K562 (cell line): ENCODE measurements around the gene LRRC27. TPM values are rescaled to one million over a fixed set of nuclear protein-coding genes. Genes with fewer than 3 reads are reported as not detected.

Source experiments
- ATAC-seq: fragments of 200-7000 bp; cut with Tn5 transposase; 3 replicates; pipeline ENCODE4 v1.9.1; 2020; ENCODE audit warnings: moderate library complexity
- BruUV-seq: library from RNA; stranded (reverse); fragments of 400-500 nt; replicated peaks from 2 replicates; lab custom pipeline; 2021; lab: Mats Ljungman, UMichigan
- CTCF ChIA-PET: fragments of 300-600 bp; formaldehyde crosslinking; extraction: SDS; loops from one replicate; lab custom pipeline; 2021; ENCODE audit warnings: low intra/inter-chr PET ratio; lab: Yijun Ruan, JAX
- POLR2A ChIA-PET: fragments of 300-600, 350-650 bp; sonication (Branson Sonifier 250); formaldehyde crosslinking; extraction: SDS; loops from one replicate; lab custom pipeline; 2021; ENCODE audit warnings: antibody characterized with exemption, inconsistent platforms; lab: Yijun Ruan, JAX
- DNase-seq, 4 experiments: peaks; one replicate each; pipeline versions ENCODE4 v3.0.0 to v3.0.0-alpha.2; 2011 to 2018; ENCODE audit warnings: low spot score in 3 of 4, mixed read lengths in 3 of 4; ENCODE audit errors: extremely low read depth in 1 of 4
- FAIRE-seq: peaks from 2 replicates; lab custom pipeline; 2011; peaks lifted over from hg19 to GRCh38; lab: Jason Lieb, UNC
- H2AFZ ChIP-seq: 2 replicates; pipeline ENCODE4 v1.6.0; 2011; ENCODE audit warnings: low read depth, low read length, control low read depth, inconsistent platforms
- H3K27ac ChIP-seq: fragments of 200-600 bp; 3 replicates; pipeline ENCODE4 v1.8.0; 2011; ENCODE audit warnings: low read depth, mild to moderate bottlenecking, control low read depth, inconsistent platforms, low read length, moderate library complexity, mixed read lengths; ENCODE audit errors: extremely low read depth
- H3K27me3 ChIP-seq, 2 experiments: fragments of 300-600 bp in 1 of 2; 2 replicates in 1 of 2; 3 replicates in 1 of 2; pipeline versions ENCODE4 v1.6.0 to v1.8.0; 2011; ENCODE audit warnings: inconsistent platforms in 2 of 2, low read length in 2 of 2, mild to moderate bottlenecking in 1 of 2, mixed read lengths in 1 of 2, moderate library complexity in 1 of 2; ENCODE audit not compliant: control insufficient read depth in 2 of 2, insufficient read depth in 2 of 2
- H3K36me3 ChIP-seq: fragments of 300-600 bp; 3 replicates; pipeline ENCODE4 v1.8.0; 2011; ENCODE audit warnings: mild to moderate bottlenecking, low read length, inconsistent platforms; ENCODE audit not compliant: control insufficient read depth, insufficient read depth
- H3K4me1 ChIP-seq, 2 experiments: fragments of 200-600 bp in 1 of 2; replicated peaks in 1 of 2; 2 replicates in 1 of 2; 3 replicates in 1 of 2; pipeline versions ENCODE4 v1.5.1 to v1.8.0; 2011; ENCODE audit warnings: inconsistent platforms in 2 of 2, low read length in 2 of 2, mild to moderate bottlenecking in 1 of 2, mixed read lengths in 1 of 2, moderate library complexity in 1 of 2; ENCODE audit not compliant: control insufficient read depth in 2 of 2, insufficient read depth in 2 of 2
- H3K4me2 ChIP-seq: 2 replicates; pipeline ENCODE4 v1.6.1; 2011; ENCODE audit warnings: low read length, control low read depth, inconsistent platforms, mixed read lengths; ENCODE audit not compliant: insufficient read depth
- H3K4me3 ChIP-seq: fragments of 200-600 bp; sonication (generic), shearing (Covaris generic); 2 replicates; pipeline ENCODE4 v1.5.1; 2016; ENCODE audit warnings: control low read depth, inconsistent platforms
- H3K79me2 ChIP-seq: fragments of 200-600 bp; 3 replicates; pipeline ENCODE4 v1.8.0; 2011; ENCODE audit warnings: low read length, inconsistent platforms; ENCODE audit not compliant: control insufficient read depth, insufficient read depth
- H3K9ac ChIP-seq, 2 experiments: 2 replicates each; pipeline versions ENCODE4 v1.6.0 to v1.6.1; 2011; ENCODE audit warnings: low read depth in 2 of 2, low read length in 2 of 2, control low read depth in 1 of 2, inconsistent platforms in 1 of 2, mild to moderate bottlenecking in 1 of 2, mixed read lengths in 1 of 2; ENCODE audit not compliant: insufficient read depth in 1 of 2
- H3K9me1 ChIP-seq: one replicate; pipeline ENCODE4 v1.6.0; 2011; ENCODE audit warnings: inconsistent platforms, mild to moderate bottlenecking, low read length, moderate library complexity; ENCODE audit not compliant: control insufficient read depth, insufficient read depth
- H3K9me3 ChIP-seq: replicated peaks from 2 replicates; pipeline ENCODE4 v1.5.1; 2011; ENCODE audit warnings: low read depth, low read length, inconsistent platforms; ENCODE audit not compliant: control insufficient read depth, insufficient read depth
- H4K20me1 ChIP-seq: replicated peaks from 2 replicates; pipeline ENCODE4 v1.6.1; 2011; ENCODE audit warnings: low read length, inconsistent platforms, mixed read lengths; ENCODE audit not compliant: control insufficient read depth, insufficient read depth
- ATF7 ChIP-seq: fragments of 450-650 bp; IDR thresholded peaks from 2 replicates; pipeline ENCODE4 v1.7.1; 2014; ENCODE audit warnings: mild to moderate bottlenecking, moderate library complexity
- CEBPB ChIP-seq: fragments of 450-650 bp; IDR thresholded peaks from 2 replicates; pipeline ENCODE4 v1.6.1; 2016; ENCODE audit warnings: missing genetic modification characterization, missing compliant biosample characterization
- L3MBTL2 ChIP-seq: fragments of 450-650 bp; IDR thresholded peaks from 2 replicates; pipeline ENCODE4 v1.6.1; 2016; ENCODE audit warnings: mild to moderate bottlenecking, moderate library complexity
- MBD2 ChIP-seq: sonication (generic); IDR thresholded peaks from 2 replicates; pipeline ENCODE4 v1.6.1; 2016; ENCODE audit warnings: low read depth, borderline replicate concordance
- WGBS: fragments of 100-300 bp; shearing (Covaris generic); methylation state at CpG from one replicate; pipeline ENCODE4 v1.1.6; 2016; ENCODE audit warnings: low coverage, mixed read lengths; ENCODE audit not compliant: insufficient coverage; ENCODE audit errors: missing lambda C conversion rate; 5-methylcytosine and 5-hydroxymethylcytosine counted together
- in situ Hi-C: fragments of 300-500 bp; cut with MboI; formaldehyde crosslinking; loops from 4 replicates; pipeline ENCODE4 v1.15.0; 2018; ENCODE audit warnings: inconsistent platforms, mixed read lengths
- intact Hi-C: fragments of 100-400 bp; cut with micrococcal nuclease; formaldehyde crosslinking; loops from 2 replicates; pipeline ENCODE4 v1.14.2; 2022
- polyA plus RNA-seq, 8 experiments: library from polyadenylated mRNA; depleted of rRNA in 4 of 8; stranded (reverse) in 5 of 8; unstranded in 3 of 8; fragments of >200 nt; fragmentation: Nextera tagmentation in 2 of 8; fragmentation: Illumina TruSeq in 1 of 8; extraction: Ambion mirVana in 2 of 8; extraction: Trizol in 1 of 8; gene quantifications; 2 replicates each; pipeline versions ENCODE4 v1.2.1 to v1.2.3, GENCODE V29; 2011 to 2014; ENCODE audit warnings: inconsistent platforms in 1 of 8, missing spikeins in 1 of 8
- total RNA-seq, 7 experiments: library from RNA; depleted of rRNA in 6 of 7; stranded (reverse); fragments of >200 nt in 6 of 7; fragmentation: Illumina TruSeq in 2 of 7; extraction: Trizol in 2 of 7; gene quantifications; 2 replicates each; pipeline versions ENCODE4 v1.2.1 to v1.2.3, GENCODE V29; 2011 to 2021; ENCODE audit warnings: low replicate concordance in 1 of 7
- TF ChIP-seq, protein P1 (sequence below): fragments of 250-450 bp; sonication (Bioruptor Pico); IDR thresholded peaks from 2 replicates; pipeline ENCODE4 v1.5.0; 2021; ENCODE audit warnings: mild to moderate bottlenecking, borderline replicate concordance
- TF ChIP-seq, protein P2 (sequence below), 2 experiments: IDR thresholded peaks; 2 replicates each; pipeline ENCODE4 v1.6.1; 2011; ENCODE audit warnings: borderline replicate concordance in 1 of 2, control low read depth in 1 of 2, low read depth in 1 of 2, low read length in 1 of 2, mild to moderate bottlenecking in 1 of 2, mixed read lengths in 1 of 2, moderate library complexity in 1 of 2; ENCODE audit not compliant: insufficient read depth in 1 of 2, insufficient read length in 1 of 2, poor library complexity in 1 of 2, severe bottlenecking in 1 of 2; ENCODE audit errors: extremely low read depth in 1 of 2

LRRC27 gene
- total and polyA plus RNA-seq, 9 of the 15 experiments (the other 6 are each of a cell fraction or from before 2014, with no cell fraction given) = 0.10 to 2.7 (median 1.4) TPM

- TF ChIP-seq MBD2 = no peak
- TF ChIP-seq L3MBTL2 = peak; percentile 83
- TF ChIP-seq, protein P1, sequence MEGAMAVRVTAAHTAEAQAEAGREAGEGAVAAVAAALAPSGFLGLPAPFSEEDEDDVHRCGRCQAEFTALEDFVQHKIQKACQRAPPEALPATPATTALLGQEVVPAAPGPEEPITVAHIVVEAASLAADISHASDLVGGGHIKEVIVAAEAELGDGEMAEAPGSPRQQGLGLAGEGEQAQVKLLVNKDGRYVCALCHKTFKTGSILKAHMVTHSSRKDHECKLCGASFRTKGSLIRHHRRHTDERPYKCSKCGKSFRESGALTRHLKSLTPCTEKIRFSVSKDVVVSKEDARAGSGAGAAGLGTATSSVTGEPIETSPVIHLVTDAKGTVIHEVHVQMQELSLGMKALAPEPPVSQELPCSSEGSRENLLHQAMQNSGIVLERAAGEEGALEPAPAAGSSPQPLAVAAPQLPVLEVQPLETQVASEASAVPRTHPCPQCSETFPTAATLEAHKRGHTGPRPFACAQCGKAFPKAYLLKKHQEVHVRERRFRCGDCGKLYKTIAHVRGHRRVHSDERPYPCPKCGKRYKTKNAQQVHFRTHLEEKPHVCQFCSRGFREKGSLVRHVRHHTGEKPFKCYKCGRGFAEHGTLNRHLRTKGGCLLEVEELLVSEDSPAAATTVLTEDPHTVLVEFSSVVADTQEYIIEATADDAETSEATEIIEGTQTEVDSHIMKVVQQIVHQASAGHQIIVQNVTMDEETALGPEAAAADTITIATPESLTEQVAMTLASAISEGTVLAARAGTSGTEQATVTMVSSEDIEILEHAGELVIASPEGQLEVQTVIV (CRISPR knock-in tag) = no peak
- TF ChIP-seq, protein P2, sequence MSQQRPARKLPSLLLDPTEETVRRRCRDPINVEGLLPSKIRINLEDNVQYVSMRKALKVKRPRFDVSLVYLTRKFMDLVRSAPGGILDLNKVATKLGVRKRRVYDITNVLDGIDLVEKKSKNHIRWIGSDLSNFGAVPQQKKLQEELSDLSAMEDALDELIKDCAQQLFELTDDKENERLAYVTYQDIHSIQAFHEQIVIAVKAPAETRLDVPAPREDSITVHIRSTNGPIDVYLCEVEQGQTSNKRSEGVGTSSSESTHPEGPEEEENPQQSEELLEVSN (IDR thresholded peaks at IDR 0.05; ENCODE audit: borderline replicate concordance in 1 of 2, extremely low read depth in 1 of 2, insufficient read depth in 1 of 2, insufficient read length in 1 of 2, low read depth in 1 of 2, low read length in 1 of 2, poor library complexity in 1 of 2, severe bottlenecking in 1 of 2) = peak; percentile 82 to 93
Measured at GRCh38 chr10:132375116-132375794, 43.3 kb downstream of the LRRC27 start (continued).

GRCh38 chr10:132375795-132376297 is 43.9 kb downstream of the LRRC27 start:
- H3K4me2 ChIP-seq = no peak overlapping the region
- TF ChIP-seq ATF7 (no peak), CEBPB (tag) (0 out of 2 replicates have a peak, but pooled peaks have one; percentile 14)
- TF ChIP-seq, all 486 proteins: peak for 1
- 29% methylated on average over 2 of the region's 4 CpGs for WGBS
- DNase-seq (no peak), FAIRE-seq (no peak), ATAC-seq (no peak)
- Histone ChIP-seq H2AFZ (peak overlapping the region; percentile 72; the same call in 1 of the 2 replicates), H3K9me1 (no peaks in the 10 kb centered on the region), H4K20me1 (no peaks in the 10 kb centered on the region), H3K9me3 (no peaks in the 10 kb centered on the region), H3K27ac (no peak overlapping the region), H3K27me3 (peaks cover 1 to 42% of the 10 kb centered on the region in 2 experiments; a peak in 3 of 5 replicates), H3K36me3 (no peaks in the 10 kb centered on the region), H3K79me2 (no peaks in the 10 kb centered on the region), H3K4me3 (no peak overlapping the region), H3K4me1 (peaks cover 0 to 10% of the 10 kb centered on the region in 2 experiments; a peak in 2 of 5 replicates), H3K9ac (no peak overlapping the region)
- BruUV-seq = no TSS peak
- intact Hi-C loops = no loop called here
- ChIA-PET CTCF (no interaction called here), POLR2A (no interaction called here)
- in situ Hi-C loops = no loop called here
